Right ventricle myocardium superior (tissue), 1 donor: Measurements from ENCODE around the gene CNNM4. TPM values are rescaled to one million over a fixed set of nuclear protein-coding genes. Genes with fewer than 3 reads are reported as not detected.

Experiments used
- ATAC-seq: fragments of 200-7000 bp; cut with Tn5 transposase; one replicate; pipeline ENCODE4 v1.9.1; 2020; ENCODE audit warnings: mild to moderate bottlenecking; ENCODE audit not compliant: poor library complexity
- DNase-seq: peaks from one replicate; pipeline ENCODE4 v3.0.0-alpha.2; 2020
- intact Hi-C: fragments of 100-400 bp; cut with DNase I; formaldehyde crosslinking; loops from one replicate; pipeline ENCODE4 v1.11.2; 2022
- total RNA-seq: library from RNA; stranded (reverse); fragmentation: NEBNext Ultra II Directional; extraction: Animal tissue kit (Norgen Biotek cat#: 25700); gene quantifications from one replicate; pipeline ENCODE4 v1.2.1, GENCODE V29; 2021
- donor health status: DM: no; HTN: yes; CAD: no; lungs with severe emphysema.

The CNNM4 gene
- total RNA-seq, 1 donor from 2014 or later = 31.4 TPM

DNA sequence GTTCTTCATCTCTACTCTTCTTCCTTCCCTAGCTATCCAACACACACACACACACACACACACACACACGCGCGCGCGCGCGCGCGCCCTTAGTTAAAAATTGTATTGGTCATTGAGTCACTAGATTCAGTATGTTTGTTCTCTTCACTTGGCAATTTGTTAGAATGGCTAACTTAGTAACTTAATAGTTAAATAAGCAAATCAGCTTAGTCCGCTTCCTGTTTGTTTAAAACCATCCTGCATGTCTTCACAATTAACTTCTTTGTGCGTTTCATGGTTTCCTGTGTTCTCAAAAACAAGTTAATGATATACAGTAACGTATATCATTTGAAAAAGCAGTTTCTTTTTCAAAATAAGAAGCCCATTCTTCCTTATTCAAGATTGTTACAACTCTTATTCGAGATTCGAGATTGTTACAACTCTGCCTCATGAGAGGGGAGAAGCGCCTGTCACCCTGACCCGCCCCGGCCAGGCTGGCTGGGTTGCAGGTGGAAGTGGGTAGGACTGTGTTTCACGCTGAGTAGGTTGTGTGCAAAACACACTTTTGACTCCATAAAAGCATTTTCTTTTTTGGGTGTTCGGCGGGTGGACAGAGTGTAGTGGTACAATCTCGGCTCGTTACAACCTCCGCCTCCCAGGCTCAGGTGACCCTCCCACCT is 45.9 kb downstream of the CNNM4 start:
- ATAC-seq (no peak), DNase-seq (no peak)
- intact Hi-C loops = no loop called here

DNA sequence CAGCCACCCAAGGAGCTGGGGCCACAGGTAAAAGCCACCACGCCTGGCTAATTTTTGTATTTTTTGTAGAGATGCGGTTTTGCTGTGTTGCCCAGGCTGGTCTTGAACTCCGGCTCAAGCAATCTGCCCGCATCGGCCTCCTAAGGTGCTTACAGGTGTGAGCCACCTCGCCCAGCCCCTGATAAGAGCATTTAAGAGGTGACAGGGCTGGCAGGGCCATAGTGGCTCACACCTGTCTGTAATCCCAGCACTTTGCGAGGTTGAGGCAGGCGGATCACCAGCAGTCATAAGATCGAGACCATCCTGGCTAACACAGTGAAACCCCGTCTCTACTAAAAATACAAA is 46.4 kb downstream of the CNNM4 start:
- intact Hi-C loops = no loop called here
- ATAC-seq (no peak), DNase-seq (no peak)

GRCh38 chr2:96808176-96808837 is 47.6 kb downstream of the CNNM4 start:
- ATAC-seq (peak; percentile 62), DNase-seq (peak; percentile 69)
- intact Hi-C loops = no loop called here

- intact Hi-C loops = no loop called here
- no peak for ATAC-seq
- no peak for DNase-seq
Observed at GRCh38 chr2:96809216-96809882, 48.6 kb downstream of the CNNM4 start.

DNA sequence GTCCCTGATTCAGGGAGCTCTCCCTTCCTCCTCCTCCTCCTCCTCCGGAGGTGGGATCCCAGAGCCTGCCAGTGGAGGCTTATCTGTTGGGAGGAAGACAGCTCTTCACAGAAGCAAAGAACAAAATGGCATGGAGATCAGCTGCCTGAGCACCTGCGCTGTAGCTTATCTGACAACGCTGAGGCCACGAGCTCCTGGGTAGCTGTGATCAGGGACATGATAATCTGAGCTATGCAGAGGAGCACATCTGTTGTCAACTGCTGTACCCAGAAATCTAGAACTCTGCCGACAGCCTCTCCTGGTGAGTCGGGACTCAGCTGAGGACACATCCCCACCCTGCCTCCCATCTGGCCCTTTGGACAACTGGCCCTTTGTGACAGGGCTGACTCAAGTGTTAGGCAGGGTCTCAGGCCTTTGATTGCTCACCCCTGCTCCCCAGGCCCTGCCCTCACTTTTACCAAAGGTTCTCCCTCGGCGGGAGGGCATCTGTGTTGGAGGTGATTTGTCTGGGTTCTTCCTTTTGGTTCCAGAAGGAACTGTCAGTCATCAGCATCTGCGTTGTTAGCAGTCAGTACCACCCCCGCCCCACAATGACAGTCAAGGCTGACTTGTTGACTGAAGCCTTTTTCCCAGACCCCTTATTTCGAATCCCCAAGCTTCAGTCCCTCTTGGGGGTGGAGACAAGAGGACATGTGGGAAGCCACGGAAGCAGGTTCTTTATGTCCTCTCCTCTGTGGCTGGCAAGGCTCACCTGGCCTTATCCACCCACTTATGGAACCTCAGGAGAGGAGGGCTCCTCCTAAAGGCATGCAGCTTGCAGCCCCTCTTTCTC is 49.5 kb downstream of the CNNM4 start:
- ATAC-seq = no peak
- no peak for DNase-seq
- intact Hi-C loops = no loop called here

- peak; percentile 2 for ATAC-seq
- DNase-seq = no peak
- intact Hi-C loops = no loop called here
Observed at GRCh38 chr2:96810783-96811192, 50.1 kb downstream of the CNNM4 start.

DNA sequence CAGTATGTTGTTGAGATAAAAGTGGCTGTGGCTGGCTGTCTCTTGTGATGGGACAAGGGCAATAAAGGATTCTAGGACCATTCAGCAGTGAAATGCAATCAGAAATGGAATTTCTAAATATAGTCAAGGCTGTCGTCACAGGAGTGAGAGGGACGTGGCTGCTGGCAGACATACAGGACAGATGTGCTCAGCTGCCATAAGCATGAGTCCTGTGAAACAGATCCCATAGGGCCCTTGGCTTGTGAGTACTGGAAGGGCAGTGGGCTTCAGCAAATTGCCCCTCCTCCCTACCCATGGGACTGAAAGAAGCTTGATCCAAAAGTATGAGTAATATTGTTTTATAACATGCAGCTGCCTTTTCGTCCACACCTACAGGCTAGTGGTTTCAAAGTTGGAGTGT is 51.2 kb downstream of the CNNM4 start:
- DNase-seq (peak; percentile 81), ATAC-seq (peak; percentile 36)
- intact Hi-C loops = no loop called here

DNA sequence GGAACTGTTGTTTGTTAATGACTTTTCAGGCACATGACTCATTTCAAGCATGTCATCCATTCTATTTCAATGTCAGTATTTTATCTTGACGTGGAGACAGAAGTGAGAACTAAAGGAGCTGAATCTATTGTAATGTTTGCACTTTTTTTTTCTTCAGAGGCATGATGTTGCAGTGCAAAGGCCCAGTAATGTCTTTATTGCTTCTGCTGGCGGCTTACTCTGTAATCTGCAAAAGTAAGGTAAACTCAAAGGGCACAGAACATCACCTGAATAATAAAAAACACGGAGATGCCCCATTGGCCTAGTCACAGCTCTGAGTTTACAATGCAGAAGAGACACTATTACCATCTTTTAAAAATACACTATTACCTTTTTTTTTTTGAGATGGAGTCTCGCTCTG is 53.0 kb downstream of the CNNM4 start:
- DNase-seq = no peak
- intact Hi-C loops = no loop called here
- no peak for ATAC-seq

DNA sequence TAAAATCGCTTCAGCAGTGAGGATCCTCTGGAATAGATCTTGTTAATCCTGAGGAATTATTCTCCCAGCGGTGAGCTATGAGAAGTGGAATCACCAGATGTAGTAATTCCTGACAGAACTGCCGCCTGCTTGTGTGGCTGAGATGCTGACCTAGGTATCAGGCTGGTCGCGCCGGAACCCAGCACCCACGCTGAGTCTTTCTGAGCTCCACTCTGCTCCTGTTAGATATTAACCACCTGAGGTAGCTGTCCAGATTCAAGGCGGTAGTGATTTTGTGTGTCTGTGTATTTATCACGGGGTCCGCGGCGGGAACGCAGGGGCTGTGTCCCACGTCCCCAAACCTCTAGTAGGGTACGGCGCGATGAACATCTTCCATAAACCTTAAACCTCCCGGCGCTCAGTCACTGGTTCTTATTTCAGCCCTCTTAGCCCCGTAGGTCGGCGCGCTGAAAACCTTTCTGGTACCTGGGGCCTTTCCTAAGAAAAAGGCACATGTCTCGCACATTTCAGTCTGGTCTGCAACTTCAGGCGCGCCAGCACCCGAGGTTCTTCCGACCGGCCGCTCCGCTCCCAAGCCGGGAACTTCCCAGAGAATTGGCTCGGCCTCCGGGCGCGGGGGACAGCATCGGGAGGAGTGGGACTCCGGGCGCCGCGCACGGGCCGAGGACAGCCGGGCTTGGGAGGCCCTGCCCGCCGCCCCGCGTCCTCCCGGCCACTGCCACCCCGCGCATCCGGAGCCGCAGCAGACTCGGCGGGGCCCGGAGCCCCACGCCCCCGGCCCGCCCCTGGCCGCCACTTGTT is 54.8 kb downstream of the CNNM4 start:
- DNase-seq (no peak), ATAC-seq (no peak)
- intact Hi-C loops = no loop called here

DNA sequence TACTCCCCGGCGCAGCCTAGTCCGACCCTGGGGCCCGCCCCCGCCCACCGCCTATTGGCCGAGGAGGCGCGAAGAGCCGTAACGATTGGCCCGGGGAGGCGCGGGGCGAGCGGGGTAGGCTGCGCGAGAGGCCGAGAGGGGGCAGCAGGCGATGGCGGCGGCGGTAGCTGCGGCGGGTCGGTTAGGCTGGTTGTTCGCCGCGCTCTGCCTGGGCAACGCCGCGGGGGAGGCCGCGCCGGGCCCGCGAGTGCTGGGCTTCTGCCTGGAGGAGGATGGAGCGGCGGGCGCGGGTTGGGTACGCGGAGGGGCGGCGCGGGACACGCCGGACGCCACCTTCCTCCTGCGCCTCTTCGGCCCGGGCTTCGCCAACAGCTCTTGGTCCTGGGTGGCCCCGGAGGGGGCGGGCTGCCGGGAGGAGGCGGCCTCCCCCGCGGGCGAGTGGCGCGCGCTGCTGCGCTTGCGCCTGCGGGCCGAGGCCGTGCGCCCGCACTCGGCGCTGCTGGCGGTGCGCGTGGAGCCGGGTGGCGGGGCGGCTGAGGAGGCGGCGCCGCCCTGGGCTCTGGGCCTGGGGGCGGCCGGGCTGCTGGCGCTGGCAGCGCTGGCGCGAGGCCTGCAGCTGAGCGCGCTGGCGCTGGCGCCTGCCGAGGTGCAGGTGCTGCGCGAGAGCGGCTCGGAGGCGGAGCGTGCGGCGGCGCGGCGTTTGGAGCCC is 55.6 kb downstream of the CNNM4 start, which contains the start of gene CNNM3:
Gene CNNM3 (plus strand): TSS at position 142 of the 709 bp plus-strand sequence. CDS start 10 bp downstream, at position 152.
- ATAC-seq = peak; percentile 94
- intact Hi-C loops = no loop called here
- DNase-seq = peak; percentile 99

DNA sequence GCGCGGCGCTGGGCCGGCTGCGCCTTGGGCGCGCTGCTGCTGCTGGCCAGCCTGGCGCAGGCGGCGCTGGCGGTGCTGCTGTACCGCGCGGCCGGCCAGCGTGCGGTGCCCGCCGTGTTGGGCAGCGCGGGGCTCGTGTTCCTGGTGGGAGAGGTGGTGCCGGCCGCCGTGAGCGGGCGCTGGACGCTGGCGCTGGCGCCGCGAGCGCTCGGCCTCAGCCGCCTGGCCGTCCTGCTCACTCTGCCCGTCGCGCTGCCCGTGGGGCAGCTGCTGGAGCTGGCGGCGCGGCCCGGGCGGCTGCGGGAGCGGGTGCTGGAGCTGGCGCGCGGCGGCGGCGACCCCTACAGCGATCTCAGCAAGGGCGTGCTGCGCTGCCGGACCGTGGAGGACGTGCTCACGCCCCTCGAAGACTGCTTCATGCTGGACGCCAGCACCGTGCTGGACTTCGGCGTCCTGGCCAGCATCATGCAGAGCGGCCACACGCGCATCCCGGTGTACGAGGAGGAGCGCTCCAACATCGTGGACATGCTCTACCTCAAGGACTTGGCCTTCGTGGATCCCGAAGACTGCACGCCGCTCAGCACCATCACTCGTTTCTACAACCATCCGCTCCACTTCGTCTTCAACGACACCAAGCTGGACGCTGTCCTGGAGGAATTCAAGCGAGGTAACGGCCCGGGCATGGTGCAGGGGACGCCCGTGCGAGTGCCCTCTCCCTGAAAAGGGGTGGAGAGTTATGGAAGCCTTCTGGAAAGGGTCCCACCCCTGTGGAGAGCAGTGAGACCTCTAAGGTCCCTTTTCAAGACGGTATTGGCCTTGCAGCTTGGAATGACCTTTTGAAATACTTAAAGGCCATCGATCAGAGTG is 56.4 kb downstream of the CNNM4 start:
- DNase-seq (no peak), ATAC-seq (no peak)
- intact Hi-C loops = no loop called here

DNA sequence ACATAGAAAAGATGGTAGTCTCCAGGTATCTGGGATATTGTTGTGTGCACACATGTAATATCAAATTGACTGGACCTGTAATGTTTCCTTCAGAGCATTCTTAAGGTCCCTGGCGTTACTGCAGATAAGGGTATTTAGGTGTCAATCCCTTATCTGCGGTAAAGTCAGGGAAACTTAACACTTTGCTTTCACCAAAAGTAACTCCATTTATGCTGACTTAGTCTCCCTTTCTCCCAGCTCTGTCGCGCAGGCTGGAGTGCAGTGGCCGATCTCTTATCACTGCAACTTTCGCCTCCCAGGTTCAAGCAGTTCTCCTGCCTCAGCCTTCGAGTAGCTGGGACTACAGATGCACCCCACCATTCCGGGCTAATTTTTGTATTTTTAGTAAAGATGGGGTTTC is 57.2 kb downstream of the CNNM4 start:
- ATAC-seq (no peak), DNase-seq (no peak)
- intact Hi-C loops = no loop called here

GRCh38 chr2:96819128-96819875 is 58.6 kb downstream of the CNNM4 start:
- ATAC-seq = peak; percentile 49
- intact Hi-C loops = no loop called here
- DNase-seq = peak; percentile 63

DNA sequence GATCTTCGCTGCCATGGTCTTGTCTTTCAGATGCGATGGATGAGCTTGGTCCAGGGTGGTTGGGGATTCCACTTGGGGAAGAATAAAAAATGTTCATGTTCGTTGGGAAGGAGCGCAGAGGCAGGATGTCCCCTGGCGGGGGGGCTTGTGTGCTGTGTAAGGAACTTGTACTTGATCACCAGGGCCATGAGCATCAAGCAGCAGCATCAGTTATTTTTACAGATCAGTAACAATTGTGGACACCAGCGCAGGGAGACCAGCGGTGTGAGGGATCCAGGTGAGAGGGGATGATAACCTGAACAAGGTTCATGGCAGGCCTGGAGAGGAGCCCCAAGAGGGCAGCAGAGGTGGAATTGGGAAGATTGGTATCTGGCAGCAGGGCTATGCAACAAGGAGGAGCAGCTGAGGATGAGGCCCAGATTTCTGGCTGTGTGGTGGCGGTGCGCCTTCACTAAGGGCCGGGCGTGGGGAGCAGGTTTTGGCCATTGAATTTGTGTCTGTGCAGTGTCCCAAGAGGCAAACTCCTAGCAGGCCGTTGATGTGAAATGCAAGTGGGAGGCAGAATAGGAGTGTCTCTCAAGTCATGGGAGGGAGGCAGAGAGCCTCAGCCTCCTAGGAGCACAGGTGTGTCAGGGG is 59.3 kb downstream of the CNNM4 start:
- no peak for DNase-seq
- intact Hi-C loops = no loop called here
- no peak for ATAC-seq

- intact Hi-C loops = no loop called here
- DNase-seq = no peak
- no peak for ATAC-seq
Observed at GRCh38 chr2:96821113-96821675, 60.5 kb downstream of the CNNM4 start.

- intact Hi-C loops = no loop called here
- DNase-seq (no peak), ATAC-seq (peak; percentile 8)
Observed at GRCh38 chr2:96822786-96823185, 62.1 kb downstream of the CNNM4 start.
